HFF-Myc (cell line): ENCODE measurements around the gene PLS3.
"Not testable (repeated sequence)": the region's sequence is repeated elsewhere in the genome, so short reads cannot be mapped to it uniquely, and the experiment has no call there.

Experiments used
- DNase-seq: peaks from one replicate; pipeline ENCODE4 v3.0.0-alpha.2; 2011; ENCODE audit warnings: low read depth; ENCODE audit errors: extremely low read depth
- H3K4me3 ChIP-seq: replicated peaks from 2 replicates; pipeline ENCODE4 v1.5.1; 2011; ENCODE audit warnings: low read depth, mild to moderate bottlenecking, control low read depth, low read length
- CTCF ChIP-seq: IDR thresholded peaks from 2 replicates; pipeline ENCODE4 v1.5.1; 2012; ENCODE audit warnings: mild to moderate bottlenecking, low read depth, low read length, control low read depth; ENCODE audit errors: missing control alignments

Gene PLS3

GRCh38 chrX:115533485-115533884 is 27.5 kb upstream of the PLS3 start:
- no peak overlapping the region for H3K4me3 ChIP-seq
- no peak for DNase-seq
- no peak for TF ChIP-seq CTCF

- TF ChIP-seq CTCF = no peak
- H3K4me3 ChIP-seq = no peak overlapping the region
- no peak for DNase-seq
Measured at GRCh38 chrX:115534383-115534782, 26.6 kb upstream of the PLS3 start.

- DNase-seq = no peak
- no peak overlapping the region for H3K4me3 ChIP-seq
- no peak for TF ChIP-seq CTCF
Measured at GRCh38 chrX:115535421-115535820, 25.6 kb upstream of the PLS3 start.

GRCh38 chrX:115535844-115536243 is 25.1 kb upstream of the PLS3 start:
- TF ChIP-seq CTCF = no peak
- H3K4me3 ChIP-seq = no peak overlapping the region
- no peak for DNase-seq

- no peak for TF ChIP-seq CTCF
- no peak overlapping the region for H3K4me3 ChIP-seq
- no peak for DNase-seq
Measured at GRCh38 chrX:115539841-115540240, 21.1 kb upstream of the PLS3 start.

- DNase-seq, H3K4me3 ChIP-seq: not testable (repeated sequence)
Measured at GRCh38 chrX:115541045-115541444, 19.9 kb upstream of the PLS3 start.

- DNase-seq = no peak
- TF ChIP-seq CTCF = no peak
- H3K4me3 ChIP-seq = no peak overlapping the region
Measured at GRCh38 chrX:115547448-115547847, 13.5 kb upstream of the PLS3 start.
